Measurements from ENCODE around the gene ZSCAN32.

DNA sequence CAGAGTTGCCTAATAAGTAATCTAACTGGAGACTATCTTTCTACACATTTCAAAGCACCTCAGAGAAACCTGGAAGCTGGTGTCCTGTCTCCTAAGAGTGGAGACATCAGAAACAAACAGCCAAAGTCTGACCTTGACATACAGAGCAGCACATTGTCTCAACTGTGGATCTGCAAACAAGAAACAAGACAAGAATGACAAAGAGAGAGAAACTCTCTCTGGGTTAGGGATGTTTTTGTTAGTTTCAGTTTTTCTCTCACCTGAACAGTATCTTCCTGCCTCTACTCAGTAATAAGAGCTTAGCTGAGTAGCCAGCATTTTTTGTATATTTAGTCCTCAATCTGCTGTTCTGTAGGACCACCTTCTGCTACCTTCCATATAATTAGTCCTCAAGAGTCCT is 33.6 kb upstream of the ZSCAN32 start:
- TF ChIP-seq TAF1 (IDR thresholded peaks at IDR 0.05; ENCODE audit: borderline replicate concordance, insufficient read depth, low read length): no peak
- TF ChIP-seq POLR2AphosphoS5 (IDR thresholded peaks at IDR 0.05; ENCODE audit: low read depth, low read length): no peak
- TF ChIP-seq, protein P1, sequence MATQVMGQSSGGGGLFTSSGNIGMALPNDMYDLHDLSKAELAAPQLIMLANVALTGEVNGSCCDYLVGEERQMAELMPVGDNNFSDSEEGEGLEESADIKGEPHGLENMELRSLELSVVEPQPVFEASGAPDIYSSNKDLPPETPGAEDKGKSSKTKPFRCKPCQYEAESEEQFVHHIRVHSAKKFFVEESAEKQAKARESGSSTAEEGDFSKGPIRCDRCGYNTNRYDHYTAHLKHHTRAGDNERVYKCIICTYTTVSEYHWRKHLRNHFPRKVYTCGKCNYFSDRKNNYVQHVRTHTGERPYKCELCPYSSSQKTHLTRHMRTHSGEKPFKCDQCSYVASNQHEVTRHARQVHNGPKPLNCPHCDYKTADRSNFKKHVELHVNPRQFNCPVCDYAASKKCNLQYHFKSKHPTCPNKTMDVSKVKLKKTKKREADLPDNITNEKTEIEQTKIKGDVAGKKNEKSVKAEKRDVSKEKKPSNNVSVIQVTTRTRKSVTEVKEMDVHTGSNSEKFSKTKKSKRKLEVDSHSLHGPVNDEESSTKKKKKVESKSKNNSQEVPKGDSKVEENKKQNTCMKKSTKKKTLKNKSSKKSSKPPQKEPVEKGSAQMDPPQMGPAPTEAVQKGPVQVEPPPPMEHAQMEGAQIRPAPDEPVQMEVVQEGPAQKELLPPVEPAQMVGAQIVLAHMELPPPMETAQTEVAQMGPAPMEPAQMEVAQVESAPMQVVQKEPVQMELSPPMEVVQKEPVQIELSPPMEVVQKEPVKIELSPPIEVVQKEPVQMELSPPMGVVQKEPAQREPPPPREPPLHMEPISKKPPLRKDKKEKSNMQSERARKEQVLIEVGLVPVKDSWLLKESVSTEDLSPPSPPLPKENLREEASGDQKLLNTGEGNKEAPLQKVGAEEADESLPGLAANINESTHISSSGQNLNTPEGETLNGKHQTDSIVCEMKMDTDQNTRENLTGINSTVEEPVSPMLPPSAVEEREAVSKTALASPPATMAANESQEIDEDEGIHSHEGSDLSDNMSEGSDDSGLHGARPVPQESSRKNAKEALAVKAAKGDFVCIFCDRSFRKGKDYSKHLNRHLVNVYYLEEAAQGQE (IDR thresholded peaks at IDR 0.05; ENCODE audit: insufficient read depth in 1 of 2, low read depth in 2 of 2, low read length in 2 of 2): no peak
- no peak for TF ChIP-seq FOXP2 (optimal IDR thresholded peaks at IDR 0.05; ENCODE audit: borderline replicate concordance, extremely low read depth, extremely low read length, insufficient read depth)
- no peak for TF ChIP-seq SIN3A (IDR thresholded peaks at IDR 0.05; ENCODE audit: borderline replicate concordance, insufficient read depth, low read length)

All from PFSK-1 (cell line).